ENCODE results near the gene PPP2R1B. TPM values are rescaled to one million over a fixed set of nuclear protein-coding genes. Genes with fewer than 3 reads are reported as not detected.

PPP2R1B gene
- total RNA-seq, 1 donor from 2014 or later, result 24.1 TPM

DNA sequence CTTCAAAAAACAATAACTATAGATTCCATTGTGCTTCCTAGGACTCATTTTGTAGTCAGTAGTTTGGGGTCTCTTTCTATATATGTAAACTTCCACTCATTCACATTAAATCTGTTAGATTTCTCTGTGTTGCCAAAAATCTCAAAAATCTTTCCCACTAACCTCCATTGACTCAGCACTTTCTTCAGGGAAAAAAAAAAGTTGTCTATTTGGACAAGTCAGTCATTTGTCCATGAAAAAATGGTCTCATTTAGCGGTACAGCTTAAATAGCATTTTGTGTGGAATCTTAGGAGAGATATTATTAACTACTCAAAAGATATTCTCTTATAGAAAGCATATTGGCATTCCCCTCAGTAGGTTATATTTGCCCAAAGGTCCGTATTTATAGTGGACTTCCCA, 81.9 kb downstream of the PPP2R1B start:
- DNase-seq (no peak), ATAC-seq (no peak)
- intact Hi-C loops (cut with DNase I), result no loop called here
- Histone ChIP-seq H3K4me1 (no peaks in the 10 kb centered on the region), H3K4me3 (no peak overlapping the region), H3K27me3 (ENCODE audit: low read depth) (no peaks in the 10 kb centered on the region), H3K27ac (no peak overlapping the region), H3K36me3 (peaks cover 14% of the 10 kb centered on the region), H3K9me3 (no peaks in the 10 kb centered on the region)
- TF ChIP-seq, protein P1, sequence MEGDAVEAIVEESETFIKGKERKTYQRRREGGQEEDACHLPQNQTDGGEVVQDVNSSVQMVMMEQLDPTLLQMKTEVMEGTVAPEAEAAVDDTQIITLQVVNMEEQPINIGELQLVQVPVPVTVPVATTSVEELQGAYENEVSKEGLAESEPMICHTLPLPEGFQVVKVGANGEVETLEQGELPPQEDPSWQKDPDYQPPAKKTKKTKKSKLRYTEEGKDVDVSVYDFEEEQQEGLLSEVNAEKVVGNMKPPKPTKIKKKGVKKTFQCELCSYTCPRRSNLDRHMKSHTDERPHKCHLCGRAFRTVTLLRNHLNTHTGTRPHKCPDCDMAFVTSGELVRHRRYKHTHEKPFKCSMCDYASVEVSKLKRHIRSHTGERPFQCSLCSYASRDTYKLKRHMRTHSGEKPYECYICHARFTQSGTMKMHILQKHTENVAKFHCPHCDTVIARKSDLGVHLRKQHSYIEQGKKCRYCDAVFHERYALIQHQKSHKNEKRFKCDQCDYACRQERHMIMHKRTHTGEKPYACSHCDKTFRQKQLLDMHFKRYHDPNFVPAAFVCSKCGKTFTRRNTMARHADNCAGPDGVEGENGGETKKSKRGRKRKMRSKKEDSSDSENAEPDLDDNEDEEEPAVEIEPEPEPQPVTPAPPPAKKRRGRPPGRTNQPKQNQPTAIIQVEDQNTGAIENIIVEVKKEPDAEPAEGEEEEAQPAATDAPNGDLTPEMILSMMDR (IDR thresholded peaks at IDR 0.05), result no peak

DNA sequence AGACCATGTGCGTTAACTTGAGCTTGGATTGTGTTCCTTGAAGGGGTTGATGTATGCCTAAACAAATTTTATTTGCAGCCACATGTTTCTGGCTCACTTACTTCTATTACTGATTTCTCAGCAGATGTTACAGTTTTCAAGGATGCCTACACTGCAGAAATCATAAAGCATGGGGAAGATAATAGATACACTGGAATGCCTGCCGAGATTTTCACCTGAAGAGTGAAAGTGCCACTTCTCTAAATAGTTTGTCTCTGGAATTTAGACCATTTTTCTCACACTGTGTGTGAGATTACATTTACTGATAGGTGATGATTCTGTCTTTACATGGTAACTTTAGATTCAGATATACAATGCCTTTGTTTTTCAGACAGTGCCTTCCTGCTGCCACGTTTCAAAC, 82.4 kb downstream of the PPP2R1B start:
- intact Hi-C loops (cut with DNase I), result no loop called here
- H3K27ac ChIP-seq, result no peak overlapping the region

DNA sequence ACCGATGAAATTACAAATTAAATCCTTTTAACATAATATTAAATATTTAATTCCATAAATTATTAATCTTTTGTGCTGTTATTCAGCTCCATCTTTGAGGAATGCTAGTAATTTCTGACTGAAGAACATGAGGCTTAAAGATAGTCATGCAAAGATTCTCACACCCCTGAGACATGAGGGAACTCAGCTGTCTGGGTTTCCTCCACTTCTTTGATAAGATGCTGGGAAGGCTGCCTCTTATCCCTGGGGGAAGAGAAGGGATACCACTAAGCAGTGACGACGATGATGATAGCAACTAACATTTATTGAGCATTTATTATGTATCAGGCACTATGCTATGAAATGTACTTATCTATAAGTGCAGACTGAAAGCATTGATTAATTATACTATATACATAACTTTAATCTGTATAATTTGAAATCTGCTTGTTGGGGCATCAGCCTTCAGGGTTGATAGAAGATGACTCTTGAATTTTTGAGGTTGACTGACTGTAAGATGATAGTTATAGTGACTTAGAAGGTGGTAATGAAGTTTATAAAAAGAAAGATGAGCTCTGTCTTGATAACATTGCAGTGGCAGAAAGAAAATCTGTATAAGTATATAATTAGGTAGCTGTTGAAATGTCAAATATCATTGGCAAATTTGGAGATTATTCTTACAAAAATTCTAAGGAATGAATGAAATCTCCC, 85.6 kb downstream of the PPP2R1B start:
- Histone ChIP-seq H3K9me3 (no peaks in the 10 kb centered on the region), H3K27ac (no peak overlapping the region), H3K27me3 (ENCODE audit: low read depth) (no peaks in the 10 kb centered on the region), H3K4me3 (no peak overlapping the region), H3K4me1 (no peaks in the 10 kb centered on the region), H3K36me3 (no peaks in the 10 kb centered on the region)
- TF ChIP-seq, protein P1 (IDR thresholded peaks at IDR 0.05), result no peak
- ATAC-seq (no peak), DNase-seq (no peak)
- intact Hi-C loops (cut with DNase I), result no loop called here

More for the DNA sequence above, 82.4 kb downstream of the PPP2R1B start:
- TF ChIP-seq, protein P1 (IDR thresholded peaks at IDR 0.05), result no peak
- peaks cover 10% of the 10 kb centered on the region for H3K36me3 ChIP-seq
- no peaks in the 10 kb centered on the region for H3K4me1 ChIP-seq
- no peak overlapping the region for H3K4me3 ChIP-seq
- no peak for ATAC-seq
- no peaks in the 10 kb centered on the region for H3K9me3 ChIP-seq
- no peak for DNase-seq
- no peaks in the 10 kb centered on the region for H3K27me3 ChIP-seq (ENCODE audit: low read depth)

Other genes with a start within 250 kb of the PPP2R1B start
- gene LAYN, start 225.7 kb downstream of the PPP2R1B start, total RNA-seq, result 15.0 TPM
- gene SIK2, start 163.9 kb downstream of the PPP2R1B start, total RNA-seq, result 26.3 TPM
- gene ALG9, start 105.2 kb upstream of the PPP2R1B start, total RNA-seq, result 25.5 TPM
- gene FDXACB1, start 112.8 kb upstream of the PPP2R1B start, total RNA-seq, result 2.4 TPM
- gene CFAP68, start 113.2 kb upstream of the PPP2R1B start, total RNA-seq, result 16.3 TPM
- 72.5 TPM for gene CRYAB, start 145.4 kb upstream of the PPP2R1B start, total RNA-seq
- 6.4 TPM for gene HSPB2, start 146.3 kb upstream of the PPP2R1B start, total RNA-seq
- gene C11orf52, start 152.5 kb upstream of the PPP2R1B start, total RNA-seq, result 14.6 TPM
- 13.2 TPM for gene DIXDC1, start 171.0 kb upstream of the PPP2R1B start, total RNA-seq